AG10803 (cell line): ENCODE data around the gene TSSK6.

Source experiments
- DNase-seq: peaks from one replicate; pipeline ENCODE4 v3.0.0; 2010; ENCODE audit warnings: low read depth
- H3K4me3 ChIP-seq: 2 replicates; pipeline ENCODE4 v1.5.1; 2011; ENCODE audit warnings: mild to moderate bottlenecking, low read length, control low read depth
- TF ChIP-seq, protein P1 (sequence below): conservative IDR thresholded peaks from 2 replicates; pipeline ENCODE4 v1.5.1; 2011; ENCODE audit warnings: mild to moderate bottlenecking, low read length, control low read depth, inconsistent platforms

Gene TSSK6

GRCh38 chr19:19540715-19541515 is 25.6 kb upstream of the TSSK6 start:
- no peak for DNase-seq
- peak overlapping the region; percentile 26; the same call in 1 of the 2 replicates for H3K4me3 ChIP-seq
- TF ChIP-seq, protein P1, sequence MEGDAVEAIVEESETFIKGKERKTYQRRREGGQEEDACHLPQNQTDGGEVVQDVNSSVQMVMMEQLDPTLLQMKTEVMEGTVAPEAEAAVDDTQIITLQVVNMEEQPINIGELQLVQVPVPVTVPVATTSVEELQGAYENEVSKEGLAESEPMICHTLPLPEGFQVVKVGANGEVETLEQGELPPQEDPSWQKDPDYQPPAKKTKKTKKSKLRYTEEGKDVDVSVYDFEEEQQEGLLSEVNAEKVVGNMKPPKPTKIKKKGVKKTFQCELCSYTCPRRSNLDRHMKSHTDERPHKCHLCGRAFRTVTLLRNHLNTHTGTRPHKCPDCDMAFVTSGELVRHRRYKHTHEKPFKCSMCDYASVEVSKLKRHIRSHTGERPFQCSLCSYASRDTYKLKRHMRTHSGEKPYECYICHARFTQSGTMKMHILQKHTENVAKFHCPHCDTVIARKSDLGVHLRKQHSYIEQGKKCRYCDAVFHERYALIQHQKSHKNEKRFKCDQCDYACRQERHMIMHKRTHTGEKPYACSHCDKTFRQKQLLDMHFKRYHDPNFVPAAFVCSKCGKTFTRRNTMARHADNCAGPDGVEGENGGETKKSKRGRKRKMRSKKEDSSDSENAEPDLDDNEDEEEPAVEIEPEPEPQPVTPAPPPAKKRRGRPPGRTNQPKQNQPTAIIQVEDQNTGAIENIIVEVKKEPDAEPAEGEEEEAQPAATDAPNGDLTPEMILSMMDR = no peak

GRCh38 chr19:19540064-19540714 is 24.8 kb upstream of the TSSK6 start:
- TF ChIP-seq, protein P1 = no peak
- peak; percentile 57 for DNase-seq
- H3K4me3 ChIP-seq = peak overlapping the region; percentile 26; the same call in 1 of the 2 replicates

DNA sequence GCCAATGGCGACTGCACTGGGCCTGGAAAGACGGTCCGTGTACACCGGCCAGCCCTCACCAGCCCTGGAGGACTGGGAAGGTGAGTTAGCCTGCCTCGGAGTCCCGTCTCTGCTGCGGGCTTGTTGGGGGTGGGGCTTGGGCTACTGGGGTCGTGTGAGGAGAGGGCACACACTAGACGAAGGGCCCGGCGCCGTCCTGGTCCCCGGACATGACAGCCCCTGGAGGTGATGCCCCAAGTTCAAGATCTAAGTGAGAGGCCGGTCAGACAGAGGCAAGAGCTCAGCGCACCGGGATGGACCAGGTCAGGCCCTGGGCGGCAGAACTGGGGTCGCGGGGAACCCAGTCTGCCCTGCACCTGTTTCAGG is 24.3 kb upstream of the TSSK6 start:
- no peak overlapping the region for H3K4me3 ChIP-seq
- TF ChIP-seq, protein P1 = no peak
- DNase-seq = no peak

DNA sequence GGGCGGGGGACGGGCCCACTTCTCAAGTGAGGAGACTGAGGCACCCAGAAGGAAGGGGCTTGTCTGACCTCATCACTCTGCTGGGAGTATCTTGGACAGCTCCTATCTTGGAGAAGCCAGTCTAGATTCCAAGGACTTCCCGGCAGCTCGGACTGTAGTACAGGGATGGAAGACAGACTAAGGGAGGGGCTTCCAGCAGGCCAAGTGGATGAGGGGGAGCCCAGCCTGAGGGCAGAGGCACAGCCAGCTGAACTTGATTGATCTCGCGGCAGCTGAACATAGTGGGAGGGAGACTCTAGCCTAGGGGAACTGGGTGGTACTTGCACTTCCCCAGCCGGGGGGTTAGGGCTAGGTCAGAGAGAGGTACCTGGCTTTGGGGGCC is 23.4 kb upstream of the TSSK6 start:
- no peak for DNase-seq

GRCh38 chr19:19538061-19538784 is 22.9 kb upstream of the TSSK6 start, which contains the start of gene CILP2:
CILP2 (plus strand) TSS chr19:19538265; CDS start chr19:19538350, 85 bp downstream.
- TF ChIP-seq, protein P1 = no peak
- H3K4me3 ChIP-seq = peak within 1 kb of the TSS; percentile 9; the same call in 1 of the 2 replicates
- no peak for DNase-seq

More for the DNA sequence above, 23.4 kb upstream of the TSSK6 start:
- H3K4me3 ChIP-seq = no peak overlapping the region
- TF ChIP-seq, protein P1 = no peak

DNA sequence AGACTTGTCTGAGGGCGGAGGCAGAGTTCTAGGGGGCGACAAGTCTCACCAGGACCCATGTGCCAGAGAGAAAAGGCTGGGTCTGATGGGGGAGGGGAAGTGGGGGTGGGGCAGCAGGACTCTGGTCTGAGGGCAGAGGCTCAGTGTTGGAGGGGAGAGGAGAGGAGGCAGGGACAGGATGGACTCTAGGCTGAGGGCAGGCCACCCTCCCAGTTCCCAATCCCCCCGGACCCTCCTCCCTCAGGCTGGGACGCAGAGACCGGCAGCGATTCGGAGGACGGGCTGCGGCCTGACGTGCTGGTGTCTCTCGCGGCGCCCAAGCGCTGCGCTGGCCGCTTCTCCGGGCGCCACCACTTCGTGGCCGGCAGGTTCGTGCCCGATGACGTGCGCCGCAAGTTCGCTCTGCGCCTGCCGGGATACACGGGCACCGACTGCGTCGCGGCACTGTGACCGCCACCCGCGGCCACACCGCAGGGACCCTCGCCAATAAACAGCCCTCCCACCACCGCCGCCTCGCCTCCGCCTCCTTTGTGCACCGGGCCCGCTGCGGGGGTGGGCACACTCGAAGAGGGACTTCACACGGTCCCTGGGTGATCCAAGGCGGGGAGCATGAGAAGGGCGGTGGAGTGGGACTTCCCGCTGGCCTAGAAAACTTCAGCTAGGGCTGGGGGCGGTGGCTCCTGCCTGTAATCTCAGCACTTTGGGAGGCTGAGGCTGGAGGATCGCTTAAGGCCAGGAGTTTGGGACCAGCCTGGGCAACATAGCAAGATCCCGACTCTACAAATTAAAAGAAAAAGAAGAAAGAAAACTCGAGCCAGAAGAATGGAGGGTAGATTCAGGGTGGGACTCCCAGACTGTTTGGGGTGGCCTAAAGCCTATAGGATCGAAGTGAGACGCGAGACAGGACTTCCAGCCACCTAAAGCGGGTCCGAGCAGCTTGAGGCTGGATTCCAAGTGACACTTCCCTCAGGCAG is 22.0 kb upstream of the TSSK6 start:
- H3K4me3 ChIP-seq = peak overlapping the region; percentile 7; the same call in 1 of the 2 replicates
- no peak for DNase-seq
- TF ChIP-seq, protein P1 = no peak
